Astrocyte (in vitro differentiated cells and primary cell): Measurements from ENCODE around the gene PCDHA10.

Experiments
- EZH2 ChIP-seq: IDR thresholded peaks from 2 replicates; pipeline ENCODE4 v1.6.1; 2012; ENCODE audit warnings: mild to moderate bottlenecking, low read length, inconsistent platforms; ENCODE audit not compliant: insufficient read depth
- TF ChIP-seq, protein P1 (sequence below): IDR thresholded peaks from 2 replicates; pipeline ENCODE4 v1.5.1; 2011; ENCODE audit warnings: low read depth, mild to moderate bottlenecking, inconsistent platforms, low read length, moderate library complexity; ENCODE audit not compliant: insufficient read depth

DNA sequence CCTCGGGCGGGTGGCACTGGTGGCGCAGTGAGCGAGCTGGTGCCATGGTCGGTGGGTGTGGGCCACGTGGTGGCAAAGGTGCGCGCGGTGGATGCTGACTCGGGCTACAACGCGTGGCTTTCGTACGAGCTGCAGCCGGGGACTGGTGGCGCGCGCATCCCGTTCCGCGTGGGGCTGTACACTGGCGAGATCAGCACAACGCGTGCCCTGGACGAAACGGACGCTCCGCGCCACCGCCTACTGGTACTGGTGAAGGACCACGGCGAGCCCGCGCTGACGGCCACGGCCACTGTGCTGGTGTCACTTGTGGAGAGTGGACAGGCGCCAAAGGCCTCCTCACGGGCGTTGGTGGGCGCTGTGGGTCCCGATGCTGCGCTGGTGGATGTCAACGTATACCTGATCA lies 46.8 kb upstream of the PCDHA10 start:
- TF ChIP-seq EZH2, result no peak
- TF ChIP-seq, protein P1, sequence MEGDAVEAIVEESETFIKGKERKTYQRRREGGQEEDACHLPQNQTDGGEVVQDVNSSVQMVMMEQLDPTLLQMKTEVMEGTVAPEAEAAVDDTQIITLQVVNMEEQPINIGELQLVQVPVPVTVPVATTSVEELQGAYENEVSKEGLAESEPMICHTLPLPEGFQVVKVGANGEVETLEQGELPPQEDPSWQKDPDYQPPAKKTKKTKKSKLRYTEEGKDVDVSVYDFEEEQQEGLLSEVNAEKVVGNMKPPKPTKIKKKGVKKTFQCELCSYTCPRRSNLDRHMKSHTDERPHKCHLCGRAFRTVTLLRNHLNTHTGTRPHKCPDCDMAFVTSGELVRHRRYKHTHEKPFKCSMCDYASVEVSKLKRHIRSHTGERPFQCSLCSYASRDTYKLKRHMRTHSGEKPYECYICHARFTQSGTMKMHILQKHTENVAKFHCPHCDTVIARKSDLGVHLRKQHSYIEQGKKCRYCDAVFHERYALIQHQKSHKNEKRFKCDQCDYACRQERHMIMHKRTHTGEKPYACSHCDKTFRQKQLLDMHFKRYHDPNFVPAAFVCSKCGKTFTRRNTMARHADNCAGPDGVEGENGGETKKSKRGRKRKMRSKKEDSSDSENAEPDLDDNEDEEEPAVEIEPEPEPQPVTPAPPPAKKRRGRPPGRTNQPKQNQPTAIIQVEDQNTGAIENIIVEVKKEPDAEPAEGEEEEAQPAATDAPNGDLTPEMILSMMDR, result no peak
